PFSK-1 (cell line): Measurements from ENCODE around the gene BEAN1.

Experiments
- FOXP2 ChIP-seq: optimal IDR thresholded peaks from 2 replicates; pipeline ENCODE3; 2011; ENCODE audit warnings: borderline replicate concordance, control low read depth, inconsistent platforms; ENCODE audit not compliant: insufficient read depth; ENCODE audit errors: extremely low read length, extremely low read depth
- POLR2AphosphoS5 ChIP-seq: IDR thresholded peaks from 2 replicates; pipeline ENCODE4 v1.6.1; 2012; ENCODE audit warnings: low read depth, mild to moderate bottlenecking, control low read depth, low read length, moderate library complexity
- SIN3A ChIP-seq: IDR thresholded peaks from 2 replicates; pipeline ENCODE4 v1.6.1; 2012; ENCODE audit warnings: mild to moderate bottlenecking, low read length, moderate library complexity, borderline replicate concordance; ENCODE audit not compliant: insufficient read depth
- TAF1 ChIP-seq: IDR thresholded peaks from 2 replicates; pipeline ENCODE4 v1.6.1; 2012; ENCODE audit warnings: low read length, control low read depth, borderline replicate concordance; ENCODE audit not compliant: insufficient read depth
- TF ChIP-seq, protein P1 (sequence below), 2 experiments: IDR thresholded peaks; 2 replicates each; pipeline versions ENCODE4 v1.6.1 to v1.8.0; 2011 to 2012; ENCODE audit warnings: low read depth in 2 of 2, low read length in 2 of 2, control low read depth in 1 of 2, inconsistent platforms in 1 of 2, mild to moderate bottlenecking in 1 of 2, moderate library complexity in 1 of 2; ENCODE audit not compliant: insufficient read depth in 1 of 2

The BEAN1 gene

DNA sequence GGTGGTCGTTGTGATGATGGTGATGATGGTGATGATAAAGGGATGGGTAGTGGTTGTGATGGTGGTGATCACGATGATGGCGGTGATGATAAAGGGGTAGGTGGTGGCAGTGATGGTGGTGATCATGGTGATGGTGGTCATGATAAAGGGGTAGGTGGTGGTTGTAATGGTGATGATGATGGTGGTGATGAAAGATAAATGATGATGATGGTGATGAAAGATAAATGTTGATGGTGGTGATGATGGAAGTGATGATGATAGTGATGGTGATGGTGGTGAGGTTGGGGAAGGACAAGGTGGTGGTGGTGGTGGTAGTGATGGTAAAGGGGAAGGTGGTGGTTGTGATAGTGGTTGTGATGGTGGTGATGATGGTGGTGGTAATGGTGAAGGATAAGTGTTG is 46.7 kb upstream of the BEAN1 start:
- TF ChIP-seq, protein P1, sequence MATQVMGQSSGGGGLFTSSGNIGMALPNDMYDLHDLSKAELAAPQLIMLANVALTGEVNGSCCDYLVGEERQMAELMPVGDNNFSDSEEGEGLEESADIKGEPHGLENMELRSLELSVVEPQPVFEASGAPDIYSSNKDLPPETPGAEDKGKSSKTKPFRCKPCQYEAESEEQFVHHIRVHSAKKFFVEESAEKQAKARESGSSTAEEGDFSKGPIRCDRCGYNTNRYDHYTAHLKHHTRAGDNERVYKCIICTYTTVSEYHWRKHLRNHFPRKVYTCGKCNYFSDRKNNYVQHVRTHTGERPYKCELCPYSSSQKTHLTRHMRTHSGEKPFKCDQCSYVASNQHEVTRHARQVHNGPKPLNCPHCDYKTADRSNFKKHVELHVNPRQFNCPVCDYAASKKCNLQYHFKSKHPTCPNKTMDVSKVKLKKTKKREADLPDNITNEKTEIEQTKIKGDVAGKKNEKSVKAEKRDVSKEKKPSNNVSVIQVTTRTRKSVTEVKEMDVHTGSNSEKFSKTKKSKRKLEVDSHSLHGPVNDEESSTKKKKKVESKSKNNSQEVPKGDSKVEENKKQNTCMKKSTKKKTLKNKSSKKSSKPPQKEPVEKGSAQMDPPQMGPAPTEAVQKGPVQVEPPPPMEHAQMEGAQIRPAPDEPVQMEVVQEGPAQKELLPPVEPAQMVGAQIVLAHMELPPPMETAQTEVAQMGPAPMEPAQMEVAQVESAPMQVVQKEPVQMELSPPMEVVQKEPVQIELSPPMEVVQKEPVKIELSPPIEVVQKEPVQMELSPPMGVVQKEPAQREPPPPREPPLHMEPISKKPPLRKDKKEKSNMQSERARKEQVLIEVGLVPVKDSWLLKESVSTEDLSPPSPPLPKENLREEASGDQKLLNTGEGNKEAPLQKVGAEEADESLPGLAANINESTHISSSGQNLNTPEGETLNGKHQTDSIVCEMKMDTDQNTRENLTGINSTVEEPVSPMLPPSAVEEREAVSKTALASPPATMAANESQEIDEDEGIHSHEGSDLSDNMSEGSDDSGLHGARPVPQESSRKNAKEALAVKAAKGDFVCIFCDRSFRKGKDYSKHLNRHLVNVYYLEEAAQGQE (IDR thresholded peaks at IDR 0.05; ENCODE audit: insufficient read depth in 1 of 2, low read depth in 2 of 2, low read length in 2 of 2) = no peak
- TF ChIP-seq FOXP2 = no peak
- no peak for TF ChIP-seq SIN3A
- no peak for TF ChIP-seq POLR2AphosphoS5
- TF ChIP-seq TAF1 = no peak

- TF ChIP-seq TAF1 = no peak
- no peak for TF ChIP-seq FOXP2
- no peak for TF ChIP-seq SIN3A
- TF ChIP-seq, protein P1 (IDR thresholded peaks at IDR 0.05; ENCODE audit: insufficient read depth in 1 of 2, low read depth in 2 of 2, low read length in 2 of 2) = no peak
- no peak for TF ChIP-seq POLR2AphosphoS5
Measured at GRCh38 chr16:66381585-66382170, 45.4 kb upstream of the BEAN1 start.

DNA sequence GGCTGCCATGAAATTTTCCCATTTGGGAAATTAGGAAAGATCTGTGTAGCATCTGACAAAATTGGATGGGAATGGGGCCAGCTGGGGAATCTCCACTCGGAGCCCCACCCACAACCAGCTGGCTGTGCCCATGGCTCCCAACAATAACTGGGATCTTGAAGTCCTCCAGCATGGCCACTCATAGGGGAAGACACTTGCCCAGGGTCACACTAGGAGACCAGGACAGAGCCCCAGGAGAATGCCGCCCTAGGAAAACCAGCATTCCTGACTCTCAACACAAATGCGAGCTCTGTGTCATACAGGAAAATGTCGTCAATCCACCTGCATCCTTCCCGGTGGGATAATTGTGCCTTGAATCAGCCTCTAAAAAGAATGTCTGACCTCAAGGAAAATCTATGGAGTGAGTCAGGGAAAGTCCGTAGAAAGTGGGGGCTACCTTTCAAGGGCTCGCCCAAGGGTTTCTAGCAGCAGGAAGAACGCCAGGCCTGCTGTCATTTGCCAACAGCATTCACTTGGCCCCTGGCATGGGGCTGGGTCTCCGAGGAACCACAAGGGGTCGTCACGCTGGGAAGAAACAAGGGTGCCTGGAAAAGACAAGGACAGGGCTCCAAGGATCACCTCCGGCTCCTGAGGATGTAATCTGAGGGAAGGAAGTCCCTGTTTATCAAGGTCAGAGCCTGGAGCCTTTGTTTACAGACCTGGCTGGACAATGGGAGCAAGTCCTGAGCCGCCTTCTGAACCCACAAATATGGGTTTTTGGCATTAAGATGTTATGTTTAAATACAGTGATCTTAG is 44.7 kb upstream of the BEAN1 start:
- no peak for TF ChIP-seq FOXP2
- TF ChIP-seq TAF1 = no peak
- TF ChIP-seq, protein P1 (IDR thresholded peaks at IDR 0.05; ENCODE audit: insufficient read depth in 1 of 2, low read depth in 2 of 2, low read length in 2 of 2) = no peak
- TF ChIP-seq POLR2AphosphoS5 = no peak
- TF ChIP-seq SIN3A = no peak

DNA sequence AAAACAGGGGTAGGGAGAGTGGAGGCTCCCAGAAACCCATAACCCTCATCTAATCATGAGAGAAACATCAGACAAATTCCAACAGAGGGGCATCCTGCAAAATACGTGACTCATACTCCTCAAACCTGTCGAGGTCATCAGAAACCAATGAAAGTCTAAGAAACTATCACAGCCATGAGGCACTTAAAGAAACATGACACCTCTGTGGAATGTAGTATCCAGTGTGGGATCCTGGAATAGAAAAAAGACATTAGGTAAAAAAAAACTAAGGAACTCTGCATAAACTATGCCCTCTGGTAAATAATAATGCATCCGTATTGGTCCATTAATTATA is 44.2 kb upstream of the BEAN1 start:
- TF ChIP-seq FOXP2 (no peak), SIN3A (no peak), POLR2AphosphoS5 (no peak), TAF1 (no peak)
- TF ChIP-seq, protein P1 (IDR thresholded peaks at IDR 0.05; ENCODE audit: insufficient read depth in 1 of 2, low read depth in 2 of 2, low read length in 2 of 2) = no peak
